NCI-H2196 (cell line): ENCODE measurements around the gene SPOP.
A peak's percentile ranks its signal among the peaks of the same experiment; 100 is the strongest.
"Not testable (repeated sequence)": the region's sequence is repeated elsewhere in the genome, so short reads cannot be mapped to it uniquely, and the experiment has no call there.

Experiments used
- DNase-seq: peaks from one replicate; lab custom pipeline; 2025; ENCODE audit not compliant: unreplicated experiment; lab: John Stamatoyannopoulos, UW

SPOP gene

GRCh38 chr17:49574945-49575678 lies 102.8 kb downstream of the SPOP start:
- no peak for DNase-seq

- no peak for DNase-seq
Observed at GRCh38 chr17:49574323-49574781, 103.5 kb downstream of the SPOP start.

- DNase-seq = no peak
Observed at GRCh38 chr17:49573510-49574322, 104.2 kb downstream of the SPOP start.

- DNase-seq = no peak
Observed at GRCh38 chr17:49572806-49573420, 105.0 kb downstream of the SPOP start.

GRCh38 chr17:49572226-49572625 lies 105.7 kb downstream of the SPOP start:
- DNase-seq = no peak

GRCh38 chr17:49571764-49572163 lies 106.1 kb downstream of the SPOP start:
- DNase-seq = no peak

GRCh38 chr17:49571283-49571682 lies 106.6 kb downstream of the SPOP start:
- no peak for DNase-seq

- no peak for DNase-seq
Observed at GRCh38 chr17:49570540-49571242, 107.2 kb downstream of the SPOP start.

GRCh38 chr17:49568695-49569047 lies 109.2 kb downstream of the SPOP start:
- not testable (repeated sequence) for DNase-seq

GRCh38 chr17:49567871-49568694 lies 109.8 kb downstream of the SPOP start:
- DNase-seq = peak; percentile 73

GRCh38 chr17:49567104-49567521 lies 110.8 kb downstream of the SPOP start:
- no peak for DNase-seq

GRCh38 chr17:49566668-49567071 lies 111.2 kb downstream of the SPOP start:
- DNase-seq = no peak

- peak; percentile 89 for DNase-seq
Observed at GRCh38 chr17:49565948-49566491, 111.9 kb downstream of the SPOP start.

GRCh38 chr17:49564638-49565037 lies 113.3 kb downstream of the SPOP start:
- DNase-seq = no peak

GRCh38 chr17:49557312-49558024 lies 120.4 kb downstream of the SPOP start:
- DNase-seq = peak; percentile 83

- peak; percentile 83 for DNase-seq
Observed at GRCh38 chr17:49556223-49556943, 121.5 kb downstream of the SPOP start.

- DNase-seq = no peak
Observed at GRCh38 chr17:49555495-49556222, 122.2 kb downstream of the SPOP start.
